ENCODE results near the gene PSMB11. TPM values are rescaled to one million over a fixed set of nuclear protein-coding genes. Genes with fewer than 3 reads are reported as not detected.
"Not testable (repeated sequence)": the region's sequence is repeated elsewhere in the genome, so short reads cannot be mapped to it uniquely, and the experiment has no call there.

PSMB11 gene
- total RNA-seq, 1 donor from 2014 or later = not detected

DNA sequence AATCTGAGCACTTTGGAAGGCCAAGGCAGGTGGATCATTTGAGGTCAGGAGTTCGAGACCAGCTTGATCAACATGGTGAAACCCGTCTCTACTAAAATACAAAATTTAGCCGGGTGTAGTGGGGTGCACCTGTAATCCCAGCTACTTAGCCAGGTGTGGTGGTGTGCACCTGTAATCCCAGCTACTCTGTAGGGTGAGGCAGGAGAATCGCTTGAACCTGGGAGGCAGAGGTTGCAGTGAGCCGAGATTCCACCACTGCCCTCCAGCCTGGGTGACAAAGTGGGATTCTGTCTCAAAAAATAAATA is 28.3 kb upstream of the PSMB11 start:
- H3K36me3 ChIP-seq (ENCODE audit: control insufficient read depth in 3 of 3, insufficient read depth in 3 of 3, low read length in 3 of 3); H3K4me3 ChIP-seq (ENCODE audit: low read length in 3 of 3); H3K9me3 ChIP-seq (ENCODE audit: control insufficient read depth in 3 of 3, low read length in 3 of 3); H3K27me3 ChIP-seq (ENCODE audit: control insufficient read depth in 3 of 3, insufficient read depth in 3 of 3, low read length in 3 of 3); H3K9ac ChIP-seq (ENCODE audit: low read depth in 1 of 3, low read length in 3 of 3); H3K27ac ChIP-seq (ENCODE audit: low read depth, low read length); H3K4me1 ChIP-seq (ENCODE audit: control insufficient read depth in 3 of 3, insufficient read depth in 3 of 3, low read length in 3 of 3): not testable (repeated sequence)

DNA sequence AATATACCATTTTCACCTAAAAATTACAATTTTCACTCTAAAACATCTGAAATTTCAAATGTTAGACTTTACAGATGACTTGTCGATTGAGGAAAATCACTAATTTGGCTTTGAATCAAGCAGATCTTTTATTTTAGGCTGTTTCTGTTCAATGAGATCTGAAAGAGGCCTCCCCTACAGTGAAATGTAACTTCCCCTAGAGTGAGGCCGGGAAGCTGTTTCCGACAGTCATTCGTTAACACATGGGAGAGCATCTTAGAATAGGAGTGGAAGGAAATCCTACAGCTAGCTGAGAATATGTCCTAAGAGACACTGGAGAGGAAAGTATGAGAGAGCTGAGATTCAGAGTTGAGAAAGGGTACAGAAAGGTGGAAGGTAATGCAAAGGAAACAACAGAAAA is 26.4 kb upstream of the PSMB11 start:
- Histone ChIP-seq H3K4me3 (ENCODE audit: low read length in 3 of 3) (no peak overlapping the region), H3K36me3 (ENCODE audit: control insufficient read depth in 3 of 3, insufficient read depth in 3 of 3, low read length in 3 of 3) (no peaks in the 10 kb centered on the region), H3K27ac (ENCODE audit: low read depth, low read length) (no peak overlapping the region), H3K27me3 (ENCODE audit: control insufficient read depth in 3 of 3, insufficient read depth in 3 of 3, low read length in 3 of 3) (no peaks in the 10 kb centered on the region), H3K9me3 (ENCODE audit: control insufficient read depth in 3 of 3, low read length in 3 of 3) (no peaks in the 10 kb centered on the region), H3K9ac (ENCODE audit: low read depth in 1 of 3, low read length in 3 of 3) (no peak overlapping the region), H3K4me1 (ENCODE audit: control insufficient read depth in 3 of 3, insufficient read depth in 3 of 3, low read length in 3 of 3) (no peaks in the 10 kb centered on the region)

DNA sequence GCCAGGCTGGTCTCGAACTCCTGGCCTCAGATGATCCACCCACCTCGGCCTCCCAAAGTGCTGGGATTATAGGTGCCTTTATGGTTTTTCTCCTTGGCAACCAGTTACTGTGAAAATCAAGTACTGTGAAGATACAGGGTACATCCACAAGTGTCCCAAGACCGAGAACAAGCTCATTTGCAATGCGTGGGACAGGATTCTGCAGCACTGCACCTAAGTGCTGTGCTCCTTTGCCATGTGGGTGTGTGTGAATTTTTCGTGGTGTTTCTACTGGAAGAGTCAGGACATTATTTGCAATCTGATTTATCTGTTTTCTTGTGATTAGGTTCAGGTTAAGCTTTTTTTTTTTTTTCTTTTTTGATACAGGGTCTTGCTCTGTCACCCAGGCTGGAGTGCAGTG is 24.9 kb upstream of the PSMB11 start:
- H3K4me3 ChIP-seq (ENCODE audit: low read length in 3 of 3) = no peak overlapping the region
- H3K4me1 ChIP-seq (ENCODE audit: control insufficient read depth in 3 of 3, insufficient read depth in 3 of 3, low read length in 3 of 3) = no peaks in the 10 kb centered on the region
- H3K27ac ChIP-seq (ENCODE audit: low read depth, low read length) = no peak overlapping the region
- H3K9me3 ChIP-seq (ENCODE audit: control insufficient read depth in 3 of 3, low read length in 3 of 3) = no peaks in the 10 kb centered on the region
- H3K9ac ChIP-seq (ENCODE audit: low read depth in 1 of 3, low read length in 3 of 3) = no peak overlapping the region
- H3K27me3 ChIP-seq (ENCODE audit: control insufficient read depth in 3 of 3, insufficient read depth in 3 of 3, low read length in 3 of 3) = no peaks in the 10 kb centered on the region
- H3K36me3 ChIP-seq (ENCODE audit: control insufficient read depth in 3 of 3, insufficient read depth in 3 of 3, low read length in 3 of 3) = no peaks in the 10 kb centered on the region

DNA sequence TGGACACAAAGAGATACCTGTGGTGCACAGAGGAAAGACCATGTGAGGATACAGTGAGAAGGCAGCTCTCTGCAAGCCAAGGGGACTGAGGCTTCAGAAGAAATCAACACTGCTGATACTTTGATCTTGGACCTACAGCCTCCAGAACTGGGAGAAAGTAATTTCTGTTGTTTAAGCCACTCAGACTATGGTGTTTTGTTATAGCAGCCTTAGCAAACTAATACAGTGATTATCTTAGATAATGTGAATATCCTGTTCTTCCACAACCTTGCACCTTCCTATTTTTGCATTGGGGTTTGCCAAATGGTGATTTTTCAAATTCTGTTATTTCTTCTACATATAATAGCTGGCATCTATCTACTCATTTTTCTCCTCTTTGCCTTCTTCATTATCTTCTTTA is 23.9 kb upstream of the PSMB11 start:
- Histone ChIP-seq H3K9ac (ENCODE audit: low read depth in 1 of 3, low read length in 3 of 3) (no peak overlapping the region), H3K4me1 (ENCODE audit: control insufficient read depth in 3 of 3, insufficient read depth in 3 of 3, low read length in 3 of 3) (no peaks in the 10 kb centered on the region), H3K27ac (ENCODE audit: low read depth, low read length) (no peak overlapping the region), H3K36me3 (ENCODE audit: control insufficient read depth in 3 of 3, insufficient read depth in 3 of 3, low read length in 3 of 3) (no peaks in the 10 kb centered on the region), H3K4me3 (ENCODE audit: low read length in 3 of 3) (no peak overlapping the region), H3K9me3 (ENCODE audit: control insufficient read depth in 3 of 3, low read length in 3 of 3) (no peaks in the 10 kb centered on the region), H3K27me3 (ENCODE audit: control insufficient read depth in 3 of 3, insufficient read depth in 3 of 3, low read length in 3 of 3) (no peaks in the 10 kb centered on the region)

DNA sequence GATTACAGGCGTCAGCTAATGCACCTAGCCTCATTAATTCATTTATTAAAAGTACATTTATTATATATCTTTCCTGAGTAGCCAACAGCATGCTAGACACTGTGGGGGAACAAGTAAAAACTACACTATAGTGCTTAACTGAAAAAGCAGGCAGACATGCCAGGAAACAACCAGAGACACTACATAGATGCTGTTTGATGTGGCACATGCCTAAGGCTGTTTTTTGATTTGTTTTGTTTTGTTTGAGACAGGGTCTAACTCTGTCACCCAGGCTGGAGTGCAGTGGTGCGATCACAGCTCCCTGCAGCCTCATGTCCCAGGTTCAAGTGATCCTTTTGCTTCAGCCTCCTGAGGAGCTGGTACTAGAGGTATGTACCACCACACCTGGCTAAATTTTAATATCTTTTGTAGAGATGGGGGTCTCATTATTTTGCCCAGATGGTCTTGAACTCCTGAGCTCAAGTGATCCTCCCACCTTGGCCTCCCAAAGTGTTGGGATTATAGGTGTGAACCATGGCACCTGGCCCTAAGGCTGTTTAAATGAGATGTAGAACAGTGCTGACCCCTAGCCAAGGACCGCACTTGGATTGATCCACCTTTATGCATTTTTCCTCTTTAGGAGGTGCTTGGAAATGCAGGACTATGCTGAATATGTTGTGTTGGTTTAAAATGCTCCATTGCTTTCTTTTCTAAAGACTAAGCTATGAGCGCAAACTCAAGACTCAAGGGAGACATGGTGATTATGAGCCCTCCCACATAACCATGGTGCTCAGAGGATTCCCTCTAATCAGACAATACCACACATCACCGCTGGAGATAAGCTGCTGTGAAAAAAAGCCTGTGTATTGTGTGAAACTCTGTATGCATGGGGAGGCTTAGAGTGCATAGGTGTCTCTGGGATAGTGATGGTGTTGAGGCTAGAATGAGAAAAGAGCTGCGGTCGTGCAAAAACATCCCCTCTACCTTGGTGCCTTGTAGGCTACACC is 21.6 kb upstream of the PSMB11 start:
- Histone ChIP-seq H3K27me3 (ENCODE audit: control insufficient read depth in 3 of 3, insufficient read depth in 3 of 3, low read length in 3 of 3) (no peaks in the 10 kb centered on the region), H3K9ac (ENCODE audit: low read depth in 1 of 3, low read length in 3 of 3) (no peak overlapping the region)

DNA sequence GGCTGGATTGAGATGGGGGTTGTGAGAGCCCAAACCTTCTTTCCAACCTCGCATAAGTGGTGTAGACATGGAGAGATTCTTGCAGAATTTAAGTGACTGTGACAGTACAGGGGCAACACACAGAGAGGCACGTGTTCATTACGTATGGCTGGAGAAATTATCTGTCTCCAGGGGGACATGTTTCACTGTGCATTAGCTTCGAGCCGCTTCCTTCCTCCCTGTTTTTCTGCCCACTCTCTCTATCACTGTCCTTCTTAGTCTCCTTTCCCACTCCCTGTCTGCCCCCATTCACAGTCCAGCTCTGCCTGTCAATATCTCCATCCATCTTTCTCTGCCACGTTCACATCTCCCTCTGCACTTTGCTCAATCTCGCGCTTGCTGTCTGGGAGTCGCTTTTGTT is 20.6 kb upstream of the PSMB11 start:
- Histone ChIP-seq H3K27ac (ENCODE audit: low read depth, low read length) (no peak overlapping the region), H3K9ac (ENCODE audit: low read depth in 1 of 3, low read length in 3 of 3) (no peak overlapping the region), H3K4me1 (ENCODE audit: control insufficient read depth in 3 of 3, insufficient read depth in 3 of 3, low read length in 3 of 3) (no peaks in the 10 kb centered on the region), H3K36me3 (ENCODE audit: control insufficient read depth in 3 of 3, insufficient read depth in 3 of 3, low read length in 3 of 3) (peaks cover 13 to 15% (median 14%) of the 10 kb centered on the region in 3 donors), H3K9me3 (ENCODE audit: control insufficient read depth in 3 of 3, low read length in 3 of 3) (no peaks in the 10 kb centered on the region), H3K4me3 (ENCODE audit: low read length in 3 of 3) (no peak overlapping the region), H3K27me3 (ENCODE audit: control insufficient read depth in 3 of 3, insufficient read depth in 3 of 3, low read length in 3 of 3) (no peaks in the 10 kb centered on the region)

More for the DNA sequence above, 21.6 kb upstream of the PSMB11 start:
- Histone ChIP-seq H3K9me3 (ENCODE audit: control insufficient read depth in 3 of 3, low read length in 3 of 3) (no peaks in the 10 kb centered on the region), H3K4me3 (ENCODE audit: low read length in 3 of 3) (no peak overlapping the region), H3K27ac (ENCODE audit: low read depth, low read length) (no peak overlapping the region), H3K4me1 (ENCODE audit: control insufficient read depth in 3 of 3, insufficient read depth in 3 of 3, low read length in 3 of 3) (no peaks in the 10 kb centered on the region), H3K36me3 (ENCODE audit: control insufficient read depth in 3 of 3, insufficient read depth in 3 of 3, low read length in 3 of 3) (peaks cover 4 to 8% (median 6%) of the 10 kb centered on the region in 3 donors)

DNA sequence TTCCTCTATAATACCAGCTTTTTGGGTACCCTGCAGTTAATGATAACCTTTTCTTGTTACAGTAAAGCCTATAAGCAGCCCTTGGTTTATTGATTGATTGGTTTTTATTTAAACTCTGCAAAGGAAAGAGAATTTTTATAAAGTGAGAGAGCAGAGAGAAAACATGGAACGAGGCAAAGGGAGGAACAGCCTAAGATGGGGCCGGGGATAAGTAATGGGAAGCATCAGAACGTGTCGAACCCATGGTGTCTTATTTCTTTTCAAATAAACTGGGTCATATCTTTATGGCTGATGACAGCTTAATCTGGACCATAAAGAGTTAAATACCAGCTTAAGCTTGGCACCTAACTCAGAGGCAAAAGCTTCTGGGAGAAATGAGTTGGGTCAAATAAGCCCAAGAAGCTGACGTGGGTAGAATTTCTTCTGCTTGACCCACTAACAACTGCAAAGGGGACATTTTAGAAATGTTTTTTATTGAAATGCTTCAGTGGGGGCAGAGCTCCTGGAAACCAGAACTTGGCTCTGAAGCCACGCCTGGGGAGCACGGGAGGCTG is 20.0 kb upstream of the PSMB11 start:
- H3K27me3 ChIP-seq (ENCODE audit: control insufficient read depth in 3 of 3, insufficient read depth in 3 of 3, low read length in 3 of 3) = no peaks in the 10 kb centered on the region
- H3K9me3 ChIP-seq (ENCODE audit: control insufficient read depth in 3 of 3, low read length in 3 of 3) = no peaks in the 10 kb centered on the region
- no peaks in the 10 kb centered on the region for H3K4me1 ChIP-seq (ENCODE audit: control insufficient read depth in 3 of 3, insufficient read depth in 3 of 3, low read length in 3 of 3)
- no peak overlapping the region for H3K27ac ChIP-seq (ENCODE audit: low read depth, low read length)
- no peak overlapping the region for H3K4me3 ChIP-seq (ENCODE audit: low read length in 3 of 3)
- H3K36me3 ChIP-seq (ENCODE audit: control insufficient read depth in 3 of 3, insufficient read depth in 3 of 3, low read length in 3 of 3) = peaks cover 13 to 15% (median 14%) of the 10 kb centered on the region in 3 donors
- H3K9ac ChIP-seq (ENCODE audit: low read depth in 1 of 3, low read length in 3 of 3) = no peak overlapping the region

DNA sequence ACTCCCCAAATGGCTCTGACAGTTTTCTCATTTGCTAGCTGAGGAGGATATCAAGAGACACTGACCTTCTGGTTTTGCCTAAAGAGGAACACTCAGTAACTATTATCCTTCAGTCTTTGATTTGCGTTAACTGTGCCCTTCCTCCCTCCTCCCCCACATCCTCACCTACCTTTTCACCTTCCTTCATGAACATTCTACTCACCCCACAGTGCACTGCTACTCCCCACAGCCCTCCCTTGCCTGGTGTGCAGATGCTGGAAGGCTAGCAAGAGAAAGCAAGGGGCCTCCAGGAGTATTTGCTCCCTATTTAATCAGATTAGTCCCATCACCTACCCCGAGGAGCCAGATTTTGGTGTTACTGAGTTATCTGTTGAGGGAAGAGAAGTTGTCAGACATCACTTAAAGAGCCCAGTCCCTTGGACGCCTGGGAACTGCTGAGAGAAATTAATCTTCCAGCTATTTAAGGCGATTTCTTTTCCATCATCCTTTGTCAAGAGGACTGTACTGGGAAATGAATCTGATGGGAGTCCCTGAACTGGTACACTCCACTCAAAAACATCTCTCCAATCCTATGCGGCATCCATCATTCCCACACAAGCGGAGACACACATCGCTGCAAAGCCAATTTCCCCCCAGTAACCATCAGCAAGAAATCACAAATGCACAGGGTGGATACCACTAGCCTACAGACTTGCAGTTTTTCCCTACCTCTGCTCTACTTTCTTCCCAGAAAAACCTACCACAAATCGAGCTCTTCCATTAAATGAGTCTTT is 18.8 kb upstream of the PSMB11 start:
- Histone ChIP-seq H3K27me3 (ENCODE audit: control insufficient read depth in 3 of 3, insufficient read depth in 3 of 3, low read length in 3 of 3) (no peaks in the 10 kb centered on the region), H3K4me1 (ENCODE audit: control insufficient read depth in 3 of 3, insufficient read depth in 3 of 3, low read length in 3 of 3) (peaks cover 0 to 3% (median 0%) of the 10 kb centered on the region in 3 donors), H3K4me3 (ENCODE audit: low read length in 3 of 3) (no peak overlapping the region), H3K27ac (ENCODE audit: low read depth, low read length) (no peak overlapping the region), H3K9me3 (ENCODE audit: control insufficient read depth in 3 of 3, low read length in 3 of 3) (no peaks in the 10 kb centered on the region), H3K36me3 (ENCODE audit: control insufficient read depth in 3 of 3, insufficient read depth in 3 of 3, low read length in 3 of 3) (peaks cover 13 to 17% (median 17%) of the 10 kb centered on the region in 3 donors), H3K9ac (ENCODE audit: low read depth in 1 of 3, low read length in 3 of 3) (no peak overlapping the region)

DNA sequence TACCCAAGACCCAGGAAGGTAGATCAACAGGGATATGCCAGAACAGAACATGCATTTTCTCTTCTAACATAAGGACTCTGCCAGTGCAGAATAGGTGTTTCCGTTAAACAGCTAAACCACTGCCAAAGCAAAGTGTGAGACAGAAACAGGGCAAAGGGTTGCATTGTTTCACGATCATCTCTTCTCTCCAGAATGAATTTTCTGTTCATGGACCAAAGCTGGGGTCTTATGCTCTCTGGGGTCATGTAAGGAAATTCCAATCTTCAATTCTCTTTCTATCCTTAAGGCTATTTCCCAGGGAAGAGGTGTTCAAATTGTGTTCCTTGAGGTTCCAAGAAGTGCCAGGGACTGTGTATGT is 18.2 kb upstream of the PSMB11 start:
- Histone ChIP-seq H3K27me3 (ENCODE audit: control insufficient read depth in 3 of 3, insufficient read depth in 3 of 3, low read length in 3 of 3) (no peaks in the 10 kb centered on the region), H3K36me3 (ENCODE audit: control insufficient read depth in 3 of 3, insufficient read depth in 3 of 3, low read length in 3 of 3) (peaks cover 15 to 21% (median 21%) of the 10 kb centered on the region in 3 donors), H3K27ac (ENCODE audit: low read depth, low read length) (no peak overlapping the region), H3K9ac (ENCODE audit: low read depth in 1 of 3, low read length in 3 of 3) (no peak overlapping the region), H3K9me3 (ENCODE audit: control insufficient read depth in 3 of 3, low read length in 3 of 3) (no peaks in the 10 kb centered on the region), H3K4me3 (ENCODE audit: low read length in 3 of 3) (no peak overlapping the region), H3K4me1 (ENCODE audit: control insufficient read depth in 3 of 3, insufficient read depth in 3 of 3, low read length in 3 of 3) (peaks cover 0 to 3% (median 0%) of the 10 kb centered on the region in 3 donors)

DNA sequence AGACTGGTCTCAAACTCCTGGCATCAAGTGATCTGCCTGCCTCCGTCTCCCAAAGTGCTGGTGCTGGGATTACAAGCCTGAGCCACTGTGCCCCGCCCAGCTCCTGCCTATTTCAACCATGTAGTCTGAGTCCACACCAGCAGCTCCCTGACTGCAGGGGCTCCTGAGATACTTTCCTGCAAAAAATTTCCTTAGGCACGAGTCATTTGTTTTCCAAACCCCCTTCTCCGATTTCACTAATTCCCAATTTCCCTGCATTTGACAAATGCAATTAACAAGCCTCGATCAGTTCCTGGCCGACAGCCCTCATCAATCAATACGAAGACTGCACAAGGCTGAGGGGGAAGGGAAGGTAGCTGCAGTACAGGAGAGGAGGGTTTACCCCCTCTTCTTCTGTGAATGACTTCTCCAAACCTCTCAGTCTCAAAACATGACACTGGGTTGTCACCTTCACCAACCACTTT is 17.4 kb upstream of the PSMB11 start:
- Histone ChIP-seq H3K36me3 (ENCODE audit: control insufficient read depth in 3 of 3, insufficient read depth in 3 of 3, low read length in 3 of 3) (peaks cover 19 to 26% (median 23%) of the 10 kb centered on the region in 3 donors), H3K9ac (ENCODE audit: low read depth in 1 of 3, low read length in 3 of 3) (no peak overlapping the region), H3K27ac (ENCODE audit: low read depth, low read length) (no peak overlapping the region), H3K27me3 (ENCODE audit: control insufficient read depth in 3 of 3, insufficient read depth in 3 of 3, low read length in 3 of 3) (no peaks in the 10 kb centered on the region), H3K4me1 (ENCODE audit: control insufficient read depth in 3 of 3, insufficient read depth in 3 of 3, low read length in 3 of 3) (peaks cover 0 to 6% (median 4%) of the 10 kb centered on the region in 3 donors), H3K9me3 (ENCODE audit: control insufficient read depth in 3 of 3, low read length in 3 of 3) (no peaks in the 10 kb centered on the region), H3K4me3 (ENCODE audit: low read length in 3 of 3) (no peak overlapping the region)

Data from skeletal muscle tissue (tissue), 4 donors.